GM23248 (cell line): ENCODE data around the gene CAMKK1.

Experiments used
- EZH2 ChIP-seq: fragments of 200-600 bp; sonication (generic); IDR thresholded peaks from 2 replicates; pipeline ENCODE4 v1.6.1; 2018; ENCODE audit warnings: antibody characterized with exemption, mild to moderate bottlenecking; ENCODE audit not compliant: insufficient read depth, poor library complexity, severe bottlenecking
- EZH2phosphoT487 ChIP-seq: fragments of 200-600 bp; sonication (generic); IDR thresholded peaks from 2 replicates; pipeline ENCODE4 v1.6.1; 2018; ENCODE audit warnings: antibody characterized with exemption, moderate library complexity, mild to moderate bottlenecking, low read depth; ENCODE audit not compliant: insufficient read depth

- TF ChIP-seq EZH2 (no peak), EZH2phosphoT487 (no peak)
Measured at GRCh38 chr17:3910420-3911270, 17.8 kb upstream of the CAMKK1 start.
